Chondrocyte (in vitro differentiated cells): ENCODE data around the gene LYZL6. TPM values are rescaled to one million over a fixed set of nuclear protein-coding genes. Genes with fewer than 3 reads are reported as not detected.

Experiments used
- DNase-seq: peaks from one replicate; pipeline ENCODE4 v3.0.0; 2021; ENCODE audit warnings: mixed read lengths, low spot score
- H3K27ac Mint-ChIP-seq: one replicate; pipeline ENCODE4 v1.8.0; 2021; ENCODE audit warnings: mild to moderate bottlenecking, moderate library complexity, mixed read lengths; ENCODE audit not compliant: unreplicated experiment
- H3K27me3 Mint-ChIP-seq: 2 replicates; pipeline ENCODE4 v1.8.0; 2021; ENCODE audit warnings: low read depth, mixed read lengths
- H3K36me3 Mint-ChIP-seq: 2 replicates; pipeline ENCODE4 v1.8.0; 2021; ENCODE audit warnings: low read depth, mixed read lengths
- H3K4me1 Mint-ChIP-seq: 2 replicates; pipeline ENCODE4 v1.8.0; 2021; ENCODE audit warnings: low read depth, mild to moderate bottlenecking, mixed read lengths
- H3K4me3 Mint-ChIP-seq: one replicate; pipeline ENCODE4 v1.8.0; 2021; ENCODE audit warnings: mild to moderate bottlenecking, moderate library complexity, mixed read lengths; ENCODE audit not compliant: unreplicated experiment
- H3K9me3 Mint-ChIP-seq: 2 replicates; pipeline ENCODE4 v1.8.0; 2021; ENCODE audit warnings: low read depth, mixed read lengths
- CTCF ChIP-seq: fragments of 200-600 bp; sonication (generic); IDR thresholded peaks from 2 replicates; pipeline ENCODE4 v1.5.0; 2021; ENCODE audit warnings: antibody characterized with exemption, mild to moderate bottlenecking, moderate library complexity
- total RNA-seq: library from RNA; stranded (reverse); gene quantifications from 3 replicates; pipeline ENCODE4 v1.2.1, GENCODE V29; 2021

LYZL6 gene
- total RNA-seq, 1 donor from 2014 or later, result not detected

GRCh38 chr17:35890774-35891155, 52.7 kb downstream of the LYZL6 start:
- peaks cover 31% of the 10 kb centered on the region for H3K4me1 Mint-ChIP-seq
- H3K27ac Mint-ChIP-seq, result no peak overlapping the region
- H3K36me3 Mint-ChIP-seq, result no peaks in the 10 kb centered on the region
- no peaks in the 10 kb centered on the region for H3K27me3 Mint-ChIP-seq
- no peak overlapping the region for H3K4me3 Mint-ChIP-seq
- no peak for DNase-seq
- TF ChIP-seq CTCF, result no peak
- no peaks in the 10 kb centered on the region for H3K9me3 Mint-ChIP-seq

GRCh38 chr17:35889818-35890773, 53.4 kb downstream of the LYZL6 start:
- no peaks in the 10 kb centered on the region for H3K9me3 Mint-ChIP-seq
- H3K4me1 Mint-ChIP-seq, result peaks cover 28% of the 10 kb centered on the region
- peak overlapping the region; percentile 87 for H3K27ac Mint-ChIP-seq
- no peak for DNase-seq
- H3K4me3 Mint-ChIP-seq, result no peak overlapping the region
- H3K27me3 Mint-ChIP-seq, result no peaks in the 10 kb centered on the region
- H3K36me3 Mint-ChIP-seq, result no peaks in the 10 kb centered on the region
- TF ChIP-seq CTCF, result no peak

- Mint-ChIP-seq H3K27me3 (no peaks in the 10 kb centered on the region), H3K27ac (no peak overlapping the region), H3K36me3 (no peaks in the 10 kb centered on the region), H3K4me1 (peaks cover 28% of the 10 kb centered on the region), H3K9me3 (no peaks in the 10 kb centered on the region), H3K4me3 (no peak overlapping the region)
- no peak for DNase-seq
- no peak for TF ChIP-seq CTCF
Measured at GRCh38 chr17:35889241-35889640, 54.3 kb downstream of the LYZL6 start.

Other genes starting within 250 kb of the LYZL6 start
- 8.4 to 21.3 TPM (median 19.1 TPM) in 3 replicates for gene RASL10B, start 212.1 kb downstream of the LYZL6 start, total RNA-seq
- gene GAS2L2, start 190.5 kb downstream of the LYZL6 start, total RNA-seq, result not detected in 3 replicates
- gene C17orf50, start 182.8 kb downstream of the LYZL6 start, total RNA-seq, result not detected in 3 replicates
- 5.1 to 8.6 TPM (median 7.9 TPM) in 3 replicates for gene MMP28, start 148.1 kb downstream of the LYZL6 start, total RNA-seq
- 123 to 168 TPM (median 135 TPM) in 3 replicates for gene TAF15, start 134.2 kb downstream of the LYZL6 start, total RNA-seq
- not detected in 3 replicates for gene HEATR9, start 74.8 kb downstream of the LYZL6 start, total RNA-seq
- not detected in 3 replicates for gene CCL5, start 63.4 kb downstream of the LYZL6 start, total RNA-seq
- 0.35 TPM in 1 of 3 replicates, not detected in the others for gene RDM1, start 12.9 kb downstream of the LYZL6 start, total RNA-seq
- gene CCL16, start 37.8 kb upstream of the LYZL6 start, total RNA-seq, result not detected in 3 replicates
- not detected in 3 replicates for gene CCL14, start 43.0 kb upstream of the LYZL6 start, total RNA-seq
- not detected in 3 replicates for gene CCL15, start 57.8 kb upstream of the LYZL6 start, total RNA-seq
- not detected in 3 replicates for gene CCL23, start 74.3 kb upstream of the LYZL6 start, total RNA-seq
- gene CCL18, start 120.6 kb upstream of the LYZL6 start, total RNA-seq, result not detected in 3 replicates
- gene CCL3, start 146.4 kb upstream of the LYZL6 start, total RNA-seq, result not detected in 3 replicates
- gene CCL4, start 160.1 kb upstream of the LYZL6 start, total RNA-seq, result not detected in 3 replicates
- 4.6 to 8.4 TPM (median 6.2 TPM) in 3 replicates for gene TBC1D3B, start 232.9 kb upstream of the LYZL6 start, total RNA-seq